WTC11 (cell line): ENCODE measurements around the gene NID2. TPM values are rescaled to one million over a fixed set of nuclear protein-coding genes. Genes with fewer than 3 reads are reported as not detected.

Experiments used
- ATAC-seq: fragments of 200-7000 bp; cut with Tn5 transposase; 2 replicates; pipeline ENCODE4 v1.10.0; 2021; ENCODE audit warnings: mild to moderate bottlenecking, moderate library complexity
- CTCF ChIA-PET: fragments of 300-600 bp; sonication (Branson Sonifier 250); formaldehyde crosslinking; loops from one replicate; lab custom pipeline; 2021; ENCODE audit warnings: antibody characterized with exemption; lab: Charles Lee
- POLR2A ChIA-PET: fragments of 350-600 bp; sonication (Branson Sonifier 250); formaldehyde crosslinking; loops from one replicate; lab custom pipeline; 2021; ENCODE audit warnings: antibody characterized with exemption; lab: Charles Lee
- DNase-seq: peaks from one replicate; pipeline ENCODE4 v3.0.0; 2021; ENCODE audit warnings: low spot score
- H3K27ac Mint-ChIP-seq: 2 replicates; pipeline ENCODE4 v1.8.0; 2021; ENCODE audit warnings: mixed read lengths
- H3K27me3 Mint-ChIP-seq: 2 replicates; pipeline ENCODE4 v1.8.0; 2021; ENCODE audit warnings: low read depth, mild to moderate bottlenecking, moderate library complexity, mixed read lengths
- H3K36me3 Mint-ChIP-seq: 2 replicates; pipeline ENCODE4 v1.8.0; 2021; ENCODE audit warnings: mixed read lengths
- H3K4me1 Mint-ChIP-seq: 2 replicates; pipeline ENCODE4 v1.8.0; 2022; ENCODE audit warnings: mixed read lengths
- H3K4me3 Mint-ChIP-seq: 2 replicates; pipeline ENCODE4 v1.8.0; 2021; ENCODE audit warnings: mild to moderate bottlenecking, moderate library complexity, mixed read lengths
- H3K9me3 Mint-ChIP-seq: 2 replicates; pipeline ENCODE4 v1.8.0; 2021; ENCODE audit warnings: mixed read lengths
- CREB1 ChIP-seq: sonication (generic); formaldehyde crosslinking; IDR thresholded peaks from 2 replicates; pipeline ENCODE4 v1.8.0; 2023; ENCODE audit warnings: mild to moderate bottlenecking, missing genetic modification reagents
- ELF4 ChIP-seq: sonication (generic); formaldehyde crosslinking; IDR thresholded peaks from 2 replicates; pipeline ENCODE4 v1.8.1; 2022; ENCODE audit warnings: low read depth, mild to moderate bottlenecking, moderate library complexity, missing genetic modification reagents
- ESRRA ChIP-seq: sonication (generic); formaldehyde crosslinking; IDR thresholded peaks from 2 replicates; pipeline ENCODE4 v1.8.1; 2022; ENCODE audit warnings: mild to moderate bottlenecking, missing genetic modification reagents, borderline replicate concordance
- ETV6 ChIP-seq: sonication (generic); formaldehyde crosslinking; IDR thresholded peaks from 2 replicates; pipeline ENCODE4 v1.8.1; 2022; ENCODE audit warnings: mild to moderate bottlenecking, missing genetic modification reagents
- FOXK1 ChIP-seq: sonication (generic); formaldehyde crosslinking; IDR thresholded peaks from 2 replicates; pipeline ENCODE4 v1.8.0; 2022; ENCODE audit warnings: mild to moderate bottlenecking, moderate library complexity, missing genetic modification reagents
- FOXP1 ChIP-seq: sonication (generic); formaldehyde crosslinking; IDR thresholded peaks from 2 replicates; pipeline ENCODE4 v1.8.0; 2022; ENCODE audit warnings: missing genetic modification reagents, mild to moderate bottlenecking, moderate library complexity, borderline replicate concordance
- JUN ChIP-seq: sonication (generic); formaldehyde crosslinking; IDR thresholded peaks from 2 replicates; pipeline ENCODE4 v1.8.0; 2023; ENCODE audit warnings: mild to moderate bottlenecking, missing genetic modification reagents
- RELA ChIP-seq: sonication (generic); formaldehyde crosslinking; IDR thresholded peaks from 2 replicates; pipeline ENCODE4 v1.8.1; 2022; ENCODE audit warnings: missing genetic modification reagents, mild to moderate bottlenecking, borderline replicate concordance
- RORB ChIP-seq: fragments of 250-450 bp; sonication (Bioruptor Pico); IDR thresholded peaks from 2 replicates; pipeline ENCODE4 v1.9.0; 2021; ENCODE audit warnings: mild to moderate bottlenecking
- SMAD3 ChIP-seq: sonication (generic); formaldehyde crosslinking; IDR thresholded peaks from 2 replicates; pipeline ENCODE4 v1.8.0; 2022; ENCODE audit warnings: missing genetic modification reagents, mild to moderate bottlenecking, borderline replicate concordance
- SOX15 ChIP-seq: fragments of 250-450 bp; sonication (Bioruptor Pico); IDR thresholded peaks from 2 replicates; pipeline ENCODE4 v1.9.0; 2021; ENCODE audit warnings: mild to moderate bottlenecking
- TP53 ChIP-seq: sonication (generic); formaldehyde crosslinking; IDR thresholded peaks from 2 replicates; pipeline ENCODE4 v1.8.1; 2023; ENCODE audit warnings: mild to moderate bottlenecking, missing genetic modification reagents
- ZNF138 ChIP-seq: sonication (generic); formaldehyde crosslinking; conservative IDR thresholded peaks from 2 replicates; pipeline ENCODE4 v1.8.1; 2022; ENCODE audit warnings: mild to moderate bottlenecking, moderate library complexity, missing genetic modification reagents
- ZNF232 ChIP-seq: sonication (generic); formaldehyde crosslinking; IDR thresholded peaks from 2 replicates; pipeline ENCODE4 v1.8.0; 2022; ENCODE audit warnings: mild to moderate bottlenecking, missing genetic modification reagents
- ZNF263 ChIP-seq: sonication (generic); formaldehyde crosslinking; IDR thresholded peaks from 2 replicates; pipeline ENCODE4 v1.8.1; 2022; ENCODE audit warnings: low read depth, mild to moderate bottlenecking, moderate library complexity, missing genetic modification reagents
- ZNF317 ChIP-seq: sonication (generic); formaldehyde crosslinking; IDR thresholded peaks from 2 replicates; pipeline ENCODE4 v1.8.1; 2023; ENCODE audit warnings: low read depth, mild to moderate bottlenecking, moderate library complexity, missing genetic modification reagents, borderline replicate concordance
- ZNF416 ChIP-seq: fragments of 250-450 bp; sonication (Bioruptor Pico); IDR thresholded peaks from 2 replicates; pipeline ENCODE4 v1.9.0; 2021; ENCODE audit warnings: mild to moderate bottlenecking, inconsistent platforms
- ZNF671 ChIP-seq: fragments of 250-450 bp; sonication (Bioruptor Pico); IDR thresholded peaks from 2 replicates; pipeline ENCODE4 v1.8.0; 2021; ENCODE audit warnings: mild to moderate bottlenecking
- total RNA-seq: library from RNA; stranded (reverse); gene quantifications from 3 replicates; pipeline ENCODE4 v1.2.3, GENCODE V29; 2021
- TF ChIP-seq, protein P1 (sequence below): sonication (generic); formaldehyde crosslinking; conservative IDR thresholded peaks from 2 replicates; pipeline ENCODE4 v1.8.1; 2022; ENCODE audit warnings: mild to moderate bottlenecking, missing genetic modification reagents
- TF ChIP-seq, protein P2 (sequence below): sonication (generic); formaldehyde crosslinking; IDR thresholded peaks from 2 replicates; pipeline ENCODE4 v1.8.1; 2023; ENCODE audit warnings: mild to moderate bottlenecking, missing genetic modification reagents, moderate library complexity
- TF ChIP-seq, protein P3 (sequence below): sonication (generic); formaldehyde crosslinking; IDR thresholded peaks from 2 replicates; pipeline ENCODE4 v1.8.1; 2022; ENCODE audit warnings: missing genetic modification reagents, borderline replicate concordance
- TF ChIP-seq, protein P4 (sequence below): sonication (generic); formaldehyde crosslinking; IDR thresholded peaks from 2 replicates; pipeline ENCODE4 v1.8.0; 2023; ENCODE audit warnings: missing genetic modification reagents
- TF ChIP-seq, protein P5 (sequence below): sonication (generic); formaldehyde crosslinking; IDR thresholded peaks from 2 replicates; pipeline ENCODE4 v1.8.1; 2023; ENCODE audit warnings: mild to moderate bottlenecking, missing genetic modification reagents, moderate library complexity
- TF ChIP-seq, protein P6 (sequence below): sonication (generic); formaldehyde crosslinking; IDR thresholded peaks from 2 replicates; pipeline ENCODE4 v1.8.0; 2022; ENCODE audit warnings: mild to moderate bottlenecking, missing genetic modification reagents
- TF ChIP-seq, protein P7 (sequence below): fragments of 250-450 bp; sonication (Bioruptor Pico); IDR thresholded peaks from 2 replicates; pipeline ENCODE4 v1.9.0; 2021; ENCODE audit warnings: mild to moderate bottlenecking

Gene NID2
- total RNA-seq, 1 experiment from 2014 or later: 5.4 TPM

DNA sequence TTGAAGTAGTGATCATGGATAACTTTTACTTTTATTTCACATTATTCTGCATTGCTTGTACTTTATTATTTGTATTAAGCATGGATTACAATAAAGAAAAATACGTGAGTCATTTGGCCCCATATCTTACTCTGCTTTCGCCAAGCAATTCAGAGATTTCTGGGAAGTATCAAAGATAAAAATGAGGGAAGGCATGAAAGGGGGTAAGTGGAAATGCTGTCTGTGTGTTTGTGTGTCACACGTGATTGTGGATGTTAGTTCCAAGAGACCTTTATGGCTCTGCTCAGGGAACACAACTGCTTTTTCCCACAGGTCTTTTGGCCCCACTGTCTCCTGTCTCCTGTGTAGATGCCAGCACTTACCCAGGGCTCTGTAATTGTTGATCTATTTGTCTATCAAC, 10.5 kb downstream of the NID2 start:
- Mint-ChIP-seq H3K27me3 (peaks cover 3% of the 10 kb centered on the region; the same call in 1 of the 2 replicates), H3K27ac (no peak overlapping the region), H3K4me1 (peaks cover 19% of the 10 kb centered on the region), H3K36me3 (no peaks in the 10 kb centered on the region), H3K4me3 (no peak overlapping the region), H3K9me3 (no peaks in the 10 kb centered on the region)
- ChIA-PET POLR2A (no interaction called here), CTCF (no interaction called here)
- DNase-seq (no peak), ATAC-seq (no peak)
- TF ChIP-seq, protein P1, sequence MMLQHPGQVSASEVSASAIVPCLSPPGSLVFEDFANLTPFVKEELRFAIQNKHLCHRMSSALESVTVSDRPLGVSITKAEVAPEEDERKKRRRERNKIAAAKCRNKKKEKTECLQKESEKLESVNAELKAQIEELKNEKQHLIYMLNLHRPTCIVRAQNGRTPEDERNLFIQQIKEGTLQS (CRISPR knock-in tag): no peak
- TF ChIP-seq ZNF263 (CRISPR knock-in tag) (no peak), JUN (CRISPR knock-in tag) (no peak), ZNF232 (CRISPR knock-in tag) (no peak), ETV6 (CRISPR knock-in tag) (no peak), RORB (CRISPR knock-in tag) (no peak), ZNF138 (CRISPR knock-in tag) (no peak), SOX15 (CRISPR knock-in tag) (no peak), CREB1 (CRISPR knock-in tag) (no peak)
- TF ChIP-seq, protein P2, sequence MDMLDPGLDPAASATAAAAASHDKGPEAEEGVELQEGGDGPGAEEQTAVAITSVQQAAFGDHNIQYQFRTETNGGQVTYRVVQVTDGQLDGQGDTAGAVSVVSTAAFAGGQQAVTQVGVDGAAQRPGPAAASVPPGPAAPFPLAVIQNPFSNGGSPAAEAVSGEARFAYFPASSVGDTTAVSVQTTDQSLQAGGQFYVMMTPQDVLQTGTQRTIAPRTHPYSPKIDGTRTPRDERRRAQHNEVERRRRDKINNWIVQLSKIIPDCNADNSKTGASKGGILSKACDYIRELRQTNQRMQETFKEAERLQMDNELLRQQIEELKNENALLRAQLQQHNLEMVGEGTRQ (CRISPR knock-in tag): no peak
- TF ChIP-seq, protein P3, sequence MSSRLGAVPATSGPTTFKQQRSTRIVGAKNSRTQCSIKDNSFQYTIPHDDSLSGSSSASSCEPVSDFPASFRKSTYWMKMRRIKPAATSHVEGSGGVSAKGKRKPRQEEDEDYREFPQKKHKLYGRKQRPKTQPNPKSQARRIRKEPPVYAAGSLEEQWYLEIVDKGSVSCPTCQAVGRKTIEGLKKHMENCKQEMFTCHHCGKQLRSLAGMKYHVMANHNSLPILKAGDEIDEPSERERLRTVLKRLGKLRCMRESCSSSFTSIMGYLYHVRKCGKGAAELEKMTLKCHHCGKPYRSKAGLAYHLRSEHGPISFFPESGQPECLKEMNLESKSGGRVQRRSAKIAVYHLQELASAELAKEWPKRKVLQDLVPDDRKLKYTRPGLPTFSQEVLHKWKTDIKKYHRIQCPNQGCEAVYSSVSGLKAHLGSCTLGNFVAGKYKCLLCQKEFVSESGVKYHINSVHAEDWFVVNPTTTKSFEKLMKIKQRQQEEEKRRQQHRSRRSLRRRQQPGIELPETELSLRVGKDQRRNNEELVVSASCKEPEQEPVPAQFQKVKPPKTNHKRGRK (CRISPR knock-in tag): no peak
- TF ChIP-seq, protein P4, sequence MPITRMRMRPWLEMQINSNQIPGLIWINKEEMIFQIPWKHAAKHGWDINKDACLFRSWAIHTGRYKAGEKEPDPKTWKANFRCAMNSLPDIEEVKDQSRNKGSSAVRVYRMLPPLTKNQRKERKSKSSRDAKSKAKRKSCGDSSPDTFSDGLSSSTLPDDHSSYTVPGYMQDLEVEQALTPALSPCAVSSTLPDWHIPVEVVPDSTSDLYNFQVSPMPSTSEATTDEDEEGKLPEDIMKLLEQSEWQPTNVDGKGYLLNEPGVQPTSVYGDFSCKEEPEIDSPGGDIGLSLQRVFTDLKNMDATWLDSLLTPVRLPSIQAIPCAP (CRISPR knock-in tag): no peak
- TF ChIP-seq, protein P5, sequence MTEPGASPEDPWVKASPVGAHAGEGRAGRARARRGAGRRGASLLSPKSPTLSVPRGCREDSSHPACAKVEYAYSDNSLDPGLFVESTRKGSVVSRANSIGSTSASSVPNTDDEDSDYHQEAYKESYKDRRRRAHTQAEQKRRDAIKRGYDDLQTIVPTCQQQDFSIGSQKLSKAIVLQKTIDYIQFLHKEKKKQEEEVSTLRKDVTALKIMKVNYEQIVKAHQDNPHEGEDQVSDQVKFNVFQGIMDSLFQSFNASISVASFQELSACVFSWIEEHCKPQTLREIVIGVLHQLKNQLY (CRISPR knock-in tag): no peak
- TF ChIP-seq, protein P6, sequence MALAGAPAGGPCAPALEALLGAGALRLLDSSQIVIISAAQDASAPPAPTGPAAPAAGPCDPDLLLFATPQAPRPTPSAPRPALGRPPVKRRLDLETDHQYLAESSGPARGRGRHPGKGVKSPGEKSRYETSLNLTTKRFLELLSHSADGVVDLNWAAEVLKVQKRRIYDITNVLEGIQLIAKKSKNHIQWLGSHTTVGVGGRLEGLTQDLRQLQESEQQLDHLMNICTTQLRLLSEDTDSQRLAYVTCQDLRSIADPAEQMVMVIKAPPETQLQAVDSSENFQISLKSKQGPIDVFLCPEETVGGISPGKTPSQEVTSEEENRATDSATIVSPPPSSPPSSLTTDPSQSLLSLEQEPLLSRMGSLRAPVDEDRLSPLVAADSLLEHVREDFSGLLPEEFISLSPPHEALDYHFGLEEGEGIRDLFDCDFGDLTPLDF: no peak

DNA sequence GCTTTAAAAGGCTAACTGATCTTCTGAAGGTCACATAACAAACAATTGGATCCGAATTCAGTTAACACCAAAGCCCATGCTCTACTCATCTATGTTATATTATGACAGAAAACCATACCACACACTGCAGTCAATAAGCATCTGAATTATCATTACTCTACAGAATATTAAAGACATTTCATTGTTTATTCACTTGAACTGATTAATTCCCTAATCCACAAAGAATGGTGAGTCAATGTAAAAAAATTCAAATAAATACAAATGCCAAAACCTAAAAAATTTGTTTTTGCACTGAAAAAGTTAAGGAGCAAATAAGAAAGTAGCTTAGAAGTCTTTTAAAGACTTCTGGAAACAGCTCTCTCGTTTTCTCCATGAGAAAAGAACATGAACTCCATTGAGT, 13.7 kb downstream of the NID2 start:
- DNase-seq: no peak
- no peaks in the 10 kb centered on the region for H3K9me3 Mint-ChIP-seq
- ATAC-seq: no peak
- TF ChIP-seq RELA (CRISPR knock-in tag) (no peak), ZNF416 (CRISPR knock-in tag) (no peak), ZNF671 (CRISPR knock-in tag) (no peak), ELF4 (no peak), SMAD3 (CRISPR knock-in tag) (no peak), ZNF232 (CRISPR knock-in tag) (no peak), FOXP1 (CRISPR knock-in tag) (no peak), ZNF317 (CRISPR knock-in tag) (no peak), FOXK1 (no peak), ESRRA (CRISPR knock-in tag) (no peak), TP53 (CRISPR knock-in tag) (no peak)
- TF ChIP-seq, protein P1 (CRISPR knock-in tag): no peak
- TF ChIP-seq, protein P2 (CRISPR knock-in tag): no peak
- TF ChIP-seq, protein P7, sequence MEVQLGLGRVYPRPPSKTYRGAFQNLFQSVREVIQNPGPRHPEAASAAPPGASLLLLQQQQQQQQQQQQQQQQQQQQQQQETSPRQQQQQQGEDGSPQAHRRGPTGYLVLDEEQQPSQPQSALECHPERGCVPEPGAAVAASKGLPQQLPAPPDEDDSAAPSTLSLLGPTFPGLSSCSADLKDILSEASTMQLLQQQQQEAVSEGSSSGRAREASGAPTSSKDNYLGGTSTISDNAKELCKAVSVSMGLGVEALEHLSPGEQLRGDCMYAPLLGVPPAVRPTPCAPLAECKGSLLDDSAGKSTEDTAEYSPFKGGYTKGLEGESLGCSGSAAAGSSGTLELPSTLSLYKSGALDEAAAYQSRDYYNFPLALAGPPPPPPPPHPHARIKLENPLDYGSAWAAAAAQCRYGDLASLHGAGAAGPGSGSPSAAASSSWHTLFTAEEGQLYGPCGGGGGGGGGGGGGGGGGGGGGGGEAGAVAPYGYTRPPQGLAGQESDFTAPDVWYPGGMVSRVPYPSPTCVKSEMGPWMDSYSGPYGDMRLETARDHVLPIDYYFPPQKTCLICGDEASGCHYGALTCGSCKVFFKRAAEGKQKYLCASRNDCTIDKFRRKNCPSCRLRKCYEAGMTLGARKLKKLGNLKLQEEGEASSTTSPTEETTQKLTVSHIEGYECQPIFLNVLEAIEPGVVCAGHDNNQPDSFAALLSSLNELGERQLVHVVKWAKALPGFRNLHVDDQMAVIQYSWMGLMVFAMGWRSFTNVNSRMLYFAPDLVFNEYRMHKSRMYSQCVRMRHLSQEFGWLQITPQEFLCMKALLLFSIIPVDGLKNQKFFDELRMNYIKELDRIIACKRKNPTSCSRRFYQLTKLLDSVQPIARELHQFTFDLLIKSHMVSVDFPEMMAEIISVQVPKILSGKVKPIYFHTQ (CRISPR knock-in tag): no peak
- peaks cover 2% of the 10 kb centered on the region; the same call in 1 of the 2 replicates for H3K4me1 Mint-ChIP-seq
- no peaks in the 10 kb centered on the region for H3K27me3 Mint-ChIP-seq
- no peak overlapping the region for H3K27ac Mint-ChIP-seq
- no peaks in the 10 kb centered on the region for H3K36me3 Mint-ChIP-seq
- ChIA-PET CTCF (interaction anchor here (2.0 kb wide), 1 partner anchor 11 kb away, joined by 8 read pairs; no protein-coding TSS in a partner anchor), POLR2A (no interaction called here)
- H3K4me3 Mint-ChIP-seq: no peak overlapping the region
